Tibial nerve (tissue), 4 donors: ENCODE results near the gene RHOT1.

Source experiments
- EP300 ChIP-seq, 2 donors: sonication (generic); formaldehyde crosslinking; IDR thresholded peaks; one replicate each; pipeline ENCODE4 v1.6.1; 2017; ENCODE audit warnings: antibody characterized with exemption in 2 of 2, mild to moderate bottlenecking in 1 of 2
- TF ChIP-seq, protein P1 (sequence below), 5 experiments: fragments of 200-600 bp in 3 of 5; fragments of 450-650 bp in 2 of 5; sonication (generic) in 3 of 5; IDR thresholded peaks; one replicate each; pipeline ENCODE4 v1.5.1; 2016 to 2019; ENCODE audit warnings: antibody characterized with exemption in 5 of 5, mild to moderate bottlenecking in 3 of 5, moderate library complexity in 2 of 5

DNA sequence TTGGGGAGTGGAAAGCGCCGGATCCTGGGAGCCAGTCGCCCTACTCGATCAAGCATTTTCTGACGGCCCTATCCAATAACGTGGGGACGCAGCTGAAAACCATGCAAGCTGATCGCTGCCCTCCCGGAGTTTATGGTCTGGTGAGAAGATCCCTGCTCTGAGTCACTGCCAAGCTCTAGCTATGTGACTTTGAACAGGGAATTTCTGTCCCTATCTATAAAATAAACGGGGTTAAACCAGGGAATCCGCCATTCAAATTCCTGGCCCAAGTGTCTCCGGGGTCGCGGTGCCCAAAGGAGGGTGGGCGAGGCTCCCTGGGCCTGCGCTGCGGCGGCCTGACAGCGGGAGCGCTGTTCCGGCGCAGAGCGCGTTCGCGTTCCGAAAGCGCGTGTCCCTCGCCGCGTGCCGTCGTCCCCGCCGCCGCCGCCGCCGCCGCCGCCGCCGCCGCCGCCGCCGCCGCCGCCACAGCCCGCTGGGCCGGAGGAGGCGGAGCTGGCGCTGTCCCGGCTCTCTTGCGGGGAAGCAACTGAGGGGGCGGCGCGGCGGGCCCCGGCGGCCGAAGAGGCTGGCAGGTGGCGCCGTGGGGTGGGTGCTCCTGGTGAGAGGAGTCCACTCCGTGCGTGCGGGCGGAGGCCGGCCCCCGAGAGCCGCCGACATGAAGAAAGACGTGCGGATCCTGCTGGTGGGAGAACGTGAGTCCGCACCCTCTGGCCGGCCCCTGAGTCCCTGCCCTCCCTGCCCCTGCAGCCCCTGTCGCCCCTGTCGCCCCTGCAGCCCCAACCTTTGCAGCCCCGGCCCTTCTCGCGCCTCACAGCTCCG, at the start of gene RHOT1:
- TF ChIP-seq, protein P1, sequence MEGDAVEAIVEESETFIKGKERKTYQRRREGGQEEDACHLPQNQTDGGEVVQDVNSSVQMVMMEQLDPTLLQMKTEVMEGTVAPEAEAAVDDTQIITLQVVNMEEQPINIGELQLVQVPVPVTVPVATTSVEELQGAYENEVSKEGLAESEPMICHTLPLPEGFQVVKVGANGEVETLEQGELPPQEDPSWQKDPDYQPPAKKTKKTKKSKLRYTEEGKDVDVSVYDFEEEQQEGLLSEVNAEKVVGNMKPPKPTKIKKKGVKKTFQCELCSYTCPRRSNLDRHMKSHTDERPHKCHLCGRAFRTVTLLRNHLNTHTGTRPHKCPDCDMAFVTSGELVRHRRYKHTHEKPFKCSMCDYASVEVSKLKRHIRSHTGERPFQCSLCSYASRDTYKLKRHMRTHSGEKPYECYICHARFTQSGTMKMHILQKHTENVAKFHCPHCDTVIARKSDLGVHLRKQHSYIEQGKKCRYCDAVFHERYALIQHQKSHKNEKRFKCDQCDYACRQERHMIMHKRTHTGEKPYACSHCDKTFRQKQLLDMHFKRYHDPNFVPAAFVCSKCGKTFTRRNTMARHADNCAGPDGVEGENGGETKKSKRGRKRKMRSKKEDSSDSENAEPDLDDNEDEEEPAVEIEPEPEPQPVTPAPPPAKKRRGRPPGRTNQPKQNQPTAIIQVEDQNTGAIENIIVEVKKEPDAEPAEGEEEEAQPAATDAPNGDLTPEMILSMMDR (IDR thresholded peaks at IDR 0.05) = peak; percentile 64 to 91 (median 86)
- peak in 1 of 2 donors; percentile 67 for TF ChIP-seq EP300 (IDR thresholded peaks at IDR 0.05)
